GM23338 (cell line): ENCODE results near the gene EFCAB3. TPM values are rescaled to one million over a fixed set of nuclear protein-coding genes. Genes with fewer than 3 reads are reported as not detected.
"Not testable (repeated sequence)": the region's sequence is repeated elsewhere in the genome, so short reads cannot be mapped to it uniquely, and the experiment has no call there.

Source experiments
- ATAC-seq: fragments of 200-7000 bp; cut with Tn5 transposase; 3 replicates; pipeline ENCODE4 v1.9.1; 2020
- DNase-seq: peaks from one replicate; pipeline ENCODE4 v3.0.0-alpha.2; 2015; ENCODE audit warnings: low spot score
- H2AFZ ChIP-seq: fragments of 200-600 bp; sonication (generic); 2 replicates; pipeline ENCODE4 v1.8.0; 2016; ENCODE audit warnings: antibody characterized with exemption, mild to moderate bottlenecking, moderate library complexity
- H3F3A ChIP-seq: fragments of 200-600 bp; sonication (generic); replicated peaks from 2 replicates; pipeline ENCODE4 v1.8.0; 2017; ENCODE audit warnings: antibody characterized with exemption, mixed run types, low read depth
- H3K27ac ChIP-seq: fragments of 200-600 bp; sonication (generic); 2 replicates; pipeline ENCODE4 v1.6.1; 2016; ENCODE audit warnings: low read depth
- H3K27me3 ChIP-seq: fragments of 200-600 bp; sonication (generic); 2 replicates; pipeline ENCODE4 v1.8.0; 2016; ENCODE audit warnings: mild to moderate bottlenecking, mixed run types, moderate library complexity; ENCODE audit not compliant: insufficient read depth
- H3K36me3 ChIP-seq: fragments of 200-600 bp; sonication (generic); 2 replicates; pipeline ENCODE4 v1.8.0; 2016; ENCODE audit warnings: mild to moderate bottlenecking; ENCODE audit not compliant: insufficient read depth
- H3K4me1 ChIP-seq: fragments of 200-600 bp; sonication (generic); 2 replicates; pipeline ENCODE4 v1.8.0; 2016; ENCODE audit warnings: mild to moderate bottlenecking, moderate library complexity; ENCODE audit not compliant: insufficient read depth
- H3K4me2 ChIP-seq: fragments of 200-600 bp; sonication (generic); 2 replicates; pipeline ENCODE4 v1.7.1; 2017; ENCODE audit warnings: mixed run types
- H3K4me3 ChIP-seq: fragments of 200-600 bp; sonication (generic); 2 replicates; pipeline ENCODE4 v1.6.1; 2016; ENCODE audit warnings: mixed run types
- H3K79me2 ChIP-seq: fragments of 200-600 bp; sonication (generic); replicated peaks from 2 replicates; pipeline ENCODE4 v1.8.0; 2017; ENCODE audit warnings: mild to moderate bottlenecking; ENCODE audit not compliant: insufficient read depth
- H3K9me2 ChIP-seq: fragments of 200-600 bp; sonication (generic); 2 replicates; pipeline ENCODE4 v1.8.0; 2017; ENCODE audit not compliant: insufficient read depth
- H4K20me1 ChIP-seq: fragments of 200-600 bp; sonication (generic); replicated peaks from 2 replicates; pipeline ENCODE4 v1.8.0; 2017; ENCODE audit warnings: mild to moderate bottlenecking; ENCODE audit not compliant: insufficient read depth
- H3K27ac Mint-ChIP-seq: 2 replicates; pipeline ENCODE4 v1.8.0; 2020; ENCODE audit warnings: inconsistent platforms, mild to moderate bottlenecking, moderate library complexity, mixed read lengths
- H3K27me3 Mint-ChIP-seq: 3 replicates; pipeline ENCODE4 v1.8.0; 2022; ENCODE audit warnings: low read depth, mild to moderate bottlenecking, moderate library complexity, mixed read lengths, inconsistent platforms; ENCODE audit not compliant: insufficient read depth, poor library complexity
- H3K36me3 Mint-ChIP-seq: 3 replicates; pipeline ENCODE4 v1.8.0; 2021; ENCODE audit warnings: low read depth, mild to moderate bottlenecking, inconsistent platforms, moderate library complexity, mixed read lengths
- H3K4me1 Mint-ChIP-seq: 3 replicates; pipeline ENCODE4 v1.8.0; 2020; ENCODE audit warnings: mild to moderate bottlenecking, inconsistent platforms, mixed read lengths
- H3K4me3 Mint-ChIP-seq: 3 replicates; pipeline ENCODE4 v1.8.0; 2021; ENCODE audit warnings: moderate library complexity, mild to moderate bottlenecking, inconsistent platforms, mixed read lengths
- H3K9me3 Mint-ChIP-seq: 3 replicates; pipeline ENCODE4 v1.8.0; 2020; ENCODE audit warnings: moderate library complexity, mild to moderate bottlenecking, inconsistent platforms, mixed read lengths
- CREB1 ChIP-seq: fragments of 250-450 bp; sonication (Bioruptor Pico); IDR thresholded peaks from 2 replicates; pipeline ENCODE4 v1.5.0; 2020; ENCODE audit warnings: low read depth, mild to moderate bottlenecking, moderate library complexity
- JUNB ChIP-seq: IDR thresholded peaks from one replicate; pipeline ENCODE4 v1.6.1; 2016; ENCODE audit warnings: antibody characterized with exemption; ENCODE audit not compliant: unreplicated experiment
- NANOG ChIP-seq: IDR thresholded peaks from 2 replicates; pipeline ENCODE4 v1.6.1; 2016; ENCODE audit warnings: antibody characterized with exemption, borderline replicate concordance
- POLR2AphosphoS5 ChIP-seq: IDR thresholded peaks from 2 replicates; pipeline ENCODE4 v1.6.1; 2016; ENCODE audit warnings: antibody characterized with exemption, low read depth
- REST ChIP-seq: IDR thresholded peaks from one replicate; pipeline ENCODE4 v1.6.1; 2018; ENCODE audit warnings: antibody characterized with exemption; ENCODE audit not compliant: unreplicated experiment
- polyA plus RNA-seq: library from polyadenylated mRNA; unstranded; fragments of >200 nt; fragmentation: Nextera tagmentation; extraction: Ambion mirVana; gene quantifications from 2 replicates; pipeline ENCODE4 v1.2.1, GENCODE V29; 2016
- total RNA-seq: library from RNA; depleted of rRNA; stranded (reverse); fragments of >200 nt; shearing (Covaris generic); gene quantifications from 2 replicates; pipeline ENCODE4 v1.2.3, GENCODE V29; 2014
- TF ChIP-seq, protein P1 (sequence below): IDR thresholded peaks from 2 replicates; pipeline ENCODE4 v1.6.1; 2016; ENCODE audit warnings: antibody characterized with exemption
- TF ChIP-seq, protein P2 (sequence below), 2 experiments: fragments of 200-600 bp in 1 of 2; sonication (generic) in 1 of 2; conservative IDR thresholded peaks; 2 replicates each; pipeline versions ENCODE4 v1.5.1 to v1.6.1; 2016 to 2017; ENCODE audit warnings: antibody characterized with exemption in 2 of 2, low read depth in 2 of 2, mild to moderate bottlenecking in 2 of 2, moderate library complexity in 1 of 2

The EFCAB3 gene
- total and polyA plus RNA-seq, 2 experiments from 2014 or later: not detected

DNA sequence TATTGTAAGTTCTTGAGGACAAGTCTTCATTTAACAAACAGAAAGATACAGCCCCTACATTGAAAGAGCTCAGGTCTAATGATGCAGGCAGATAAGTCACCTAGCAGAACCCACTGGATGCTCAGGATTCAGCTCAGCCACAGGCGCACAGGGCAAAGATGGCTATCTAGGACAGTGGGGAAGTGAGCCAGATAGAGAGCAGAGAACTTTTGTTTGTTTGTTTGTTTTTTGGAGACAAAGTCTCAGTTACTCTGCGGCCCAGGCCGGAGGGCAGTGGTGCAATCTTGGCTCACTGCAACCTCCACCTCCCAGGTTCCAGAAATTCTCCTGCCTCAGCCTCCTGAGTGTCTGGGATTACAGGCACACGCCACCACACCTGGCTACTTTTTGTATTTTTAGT lies 63.7 kb downstream of the EFCAB3 start:
- H3K4me1 ChIP-seq: no peaks in the 10 kb centered on the region
- no peaks in the 10 kb centered on the region for H3K9me2 ChIP-seq
- no peaks in the 10 kb centered on the region for H3K4me1 Mint-ChIP-seq
- H3K36me3 ChIP-seq: peaks cover 51% of the 10 kb centered on the region
- H3K27ac ChIP-seq: no peak overlapping the region
- H3K27me3 Mint-ChIP-seq: no peaks in the 10 kb centered on the region
- H4K20me1 ChIP-seq: no peaks in the 10 kb centered on the region
- ATAC-seq (no peak), DNase-seq (no peak)
- no peak for TF ChIP-seq REST
- TF ChIP-seq, protein P1, sequence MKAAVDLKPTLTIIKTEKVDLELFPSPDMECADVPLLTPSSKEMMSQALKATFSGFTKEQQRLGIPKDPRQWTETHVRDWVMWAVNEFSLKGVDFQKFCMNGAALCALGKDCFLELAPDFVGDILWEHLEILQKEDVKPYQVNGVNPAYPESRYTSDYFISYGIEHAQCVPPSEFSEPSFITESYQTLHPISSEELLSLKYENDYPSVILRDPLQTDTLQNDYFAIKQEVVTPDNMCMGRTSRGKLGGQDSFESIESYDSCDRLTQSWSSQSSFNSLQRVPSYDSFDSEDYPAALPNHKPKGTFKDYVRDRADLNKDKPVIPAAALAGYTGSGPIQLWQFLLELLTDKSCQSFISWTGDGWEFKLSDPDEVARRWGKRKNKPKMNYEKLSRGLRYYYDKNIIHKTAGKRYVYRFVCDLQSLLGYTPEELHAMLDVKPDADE: no peak
- TF ChIP-seq, protein P2, sequence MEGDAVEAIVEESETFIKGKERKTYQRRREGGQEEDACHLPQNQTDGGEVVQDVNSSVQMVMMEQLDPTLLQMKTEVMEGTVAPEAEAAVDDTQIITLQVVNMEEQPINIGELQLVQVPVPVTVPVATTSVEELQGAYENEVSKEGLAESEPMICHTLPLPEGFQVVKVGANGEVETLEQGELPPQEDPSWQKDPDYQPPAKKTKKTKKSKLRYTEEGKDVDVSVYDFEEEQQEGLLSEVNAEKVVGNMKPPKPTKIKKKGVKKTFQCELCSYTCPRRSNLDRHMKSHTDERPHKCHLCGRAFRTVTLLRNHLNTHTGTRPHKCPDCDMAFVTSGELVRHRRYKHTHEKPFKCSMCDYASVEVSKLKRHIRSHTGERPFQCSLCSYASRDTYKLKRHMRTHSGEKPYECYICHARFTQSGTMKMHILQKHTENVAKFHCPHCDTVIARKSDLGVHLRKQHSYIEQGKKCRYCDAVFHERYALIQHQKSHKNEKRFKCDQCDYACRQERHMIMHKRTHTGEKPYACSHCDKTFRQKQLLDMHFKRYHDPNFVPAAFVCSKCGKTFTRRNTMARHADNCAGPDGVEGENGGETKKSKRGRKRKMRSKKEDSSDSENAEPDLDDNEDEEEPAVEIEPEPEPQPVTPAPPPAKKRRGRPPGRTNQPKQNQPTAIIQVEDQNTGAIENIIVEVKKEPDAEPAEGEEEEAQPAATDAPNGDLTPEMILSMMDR (conservative IDR thresholded peaks at IDR 0.05; ENCODE audit: low read depth in 2 of 2): no peak
- no peak for TF ChIP-seq JUNB
- TF ChIP-seq CREB1: no peak
- no peak for TF ChIP-seq POLR2AphosphoS5
- TF ChIP-seq NANOG: no peak
- no peak overlapping the region for H3K27ac Mint-ChIP-seq
- no peaks in the 10 kb centered on the region for H3F3A ChIP-seq
- H3K27me3 ChIP-seq: no peaks in the 10 kb centered on the region
- H2AFZ ChIP-seq: no peak overlapping the region
- no peaks in the 10 kb centered on the region for H3K79me2 ChIP-seq
- H3K36me3 Mint-ChIP-seq: peaks cover 76% of the 10 kb centered on the region
- H3K9me3 Mint-ChIP-seq: no peaks in the 10 kb centered on the region
- H3K4me3 Mint-ChIP-seq: no peak overlapping the region
- no peak overlapping the region for H3K4me3 ChIP-seq
- no peak overlapping the region for H3K4me2 ChIP-seq

DNA sequence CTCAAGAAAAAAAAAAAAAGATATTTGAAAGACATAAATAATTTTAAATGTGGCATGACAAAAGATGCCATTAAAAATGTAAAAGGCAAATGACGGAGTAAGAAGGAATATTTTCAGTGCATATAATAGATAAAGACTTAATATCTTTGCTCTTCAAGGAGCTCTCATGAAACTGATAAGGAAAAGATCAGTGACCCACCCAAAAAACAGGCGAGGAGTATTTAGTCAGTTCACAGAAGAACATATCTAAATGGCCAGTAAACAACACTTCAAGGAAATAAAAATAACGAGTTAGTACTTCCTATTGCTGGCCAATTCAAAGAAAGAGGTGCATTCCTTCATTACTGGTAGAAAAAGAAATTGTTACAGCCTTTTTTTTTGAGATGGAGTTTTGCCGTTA lies 65.4 kb downstream of the EFCAB3 start:
- H3K9me2 ChIP-seq, H3F3A ChIP-seq, H3K4me1 Mint-ChIP-seq, H3K27ac ChIP-seq, H3K4me3 ChIP-seq, H3K27ac Mint-ChIP-seq, H3K27me3 Mint-ChIP-seq, H3K27me3 ChIP-seq, H3K4me3 Mint-ChIP-seq, H3K4me2 ChIP-seq, H4K20me1 ChIP-seq, H2AFZ ChIP-seq, H3K4me1 ChIP-seq, H3K9me3 Mint-ChIP-seq, H3K79me2 ChIP-seq, ATAC-seq, DNase-seq: not testable (repeated sequence)
- H3K36me3 Mint-ChIP-seq: peaks cover 69% of the 10 kb centered on the region
- peaks cover 49% of the 10 kb centered on the region for H3K36me3 ChIP-seq

GRCh38 chr17:62452195-62452594 lies 71.8 kb downstream of the EFCAB3 start:
- not testable (repeated sequence) for DNase-seq

DNA sequence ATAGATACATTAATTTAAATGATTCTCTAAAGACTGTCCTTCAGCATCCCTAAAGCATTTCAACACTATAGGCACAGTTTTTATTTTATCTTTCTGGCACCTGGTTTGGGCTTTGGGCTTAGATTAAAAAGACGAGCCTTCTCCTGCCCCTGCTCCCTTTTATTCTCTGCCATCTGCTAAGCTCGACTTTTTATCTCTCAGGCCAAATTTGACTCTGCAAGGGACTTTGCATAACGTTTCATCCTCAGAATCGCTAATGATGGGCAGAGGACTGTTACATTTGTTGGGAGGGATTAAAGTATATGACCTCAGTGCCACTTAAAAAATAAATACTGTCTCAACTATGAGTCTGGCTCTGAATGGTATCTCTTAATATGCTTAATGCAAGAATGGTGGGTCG lies 72.7 kb downstream of the EFCAB3 start:
- H3K9me2 ChIP-seq, H3K4me1 ChIP-seq, H3K27me3 Mint-ChIP-seq, H3K9me3 Mint-ChIP-seq, H3K4me3 ChIP-seq, H3K27ac ChIP-seq, H3K27ac Mint-ChIP-seq, H3K4me1 Mint-ChIP-seq, H3K27me3 ChIP-seq, H3K4me3 Mint-ChIP-seq, H3K36me3 ChIP-seq, DNase-seq, H3K79me2 ChIP-seq, ATAC-seq, H2AFZ ChIP-seq, H3K4me2 ChIP-seq, H4K20me1 ChIP-seq, H3F3A ChIP-seq: not testable (repeated sequence)
- H3K36me3 Mint-ChIP-seq: peaks cover 14% of the 10 kb centered on the region

More at GRCh38 chr17:62452195-62452594, 71.8 kb downstream of the EFCAB3 start:
- not testable (repeated sequence) for H3K27ac Mint-ChIP-seq, H3K27me3 Mint-ChIP-seq, H3K27ac ChIP-seq, H3K79me2 ChIP-seq, H3K27me3 ChIP-seq, ATAC-seq, H4K20me1 ChIP-seq, H3K4me1 Mint-ChIP-seq, H3K4me2 ChIP-seq, H2AFZ ChIP-seq, H3F3A ChIP-seq, H3K4me3 ChIP-seq, H3K4me3 Mint-ChIP-seq, H3K9me3 Mint-ChIP-seq, H3K9me2 ChIP-seq, H3K4me1 ChIP-seq
- H3K36me3 ChIP-seq: 0 out of 2 replicates have a peak, but pooled peaks cover 15% of the 10 kb centered on the region
- peaks cover 22% of the 10 kb centered on the region for H3K36me3 Mint-ChIP-seq
